Activated CD8-positive, alpha-beta memory T cell treated with anti-CD3 and anti-CD28 coated beads, Interleukin-2, amount 50 U/mL, for 4 hours (primary cell): ENCODE results near the gene POLR3F.
"Not testable (repeated sequence)": the region's sequence is repeated elsewhere in the genome, so short reads cannot be mapped to it uniquely, and the experiment has no call there.

Source experiments
- DNase-seq: peaks from one replicate; pipeline ENCODE4 v3.0.0-alpha.2; 2020

The POLR3F gene, protein sequence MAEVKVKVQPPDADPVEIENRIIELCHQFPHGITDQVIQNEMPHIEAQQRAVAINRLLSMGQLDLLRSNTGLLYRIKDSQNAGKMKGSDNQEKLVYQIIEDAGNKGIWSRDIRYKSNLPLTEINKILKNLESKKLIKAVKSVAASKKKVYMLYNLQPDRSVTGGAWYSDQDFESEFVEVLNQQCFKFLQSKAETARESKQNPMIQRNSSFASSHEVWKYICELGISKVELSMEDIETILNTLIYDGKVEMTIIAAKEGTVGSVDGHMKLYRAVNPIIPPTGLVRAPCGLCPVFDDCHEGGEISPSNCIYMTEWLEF

DNA sequence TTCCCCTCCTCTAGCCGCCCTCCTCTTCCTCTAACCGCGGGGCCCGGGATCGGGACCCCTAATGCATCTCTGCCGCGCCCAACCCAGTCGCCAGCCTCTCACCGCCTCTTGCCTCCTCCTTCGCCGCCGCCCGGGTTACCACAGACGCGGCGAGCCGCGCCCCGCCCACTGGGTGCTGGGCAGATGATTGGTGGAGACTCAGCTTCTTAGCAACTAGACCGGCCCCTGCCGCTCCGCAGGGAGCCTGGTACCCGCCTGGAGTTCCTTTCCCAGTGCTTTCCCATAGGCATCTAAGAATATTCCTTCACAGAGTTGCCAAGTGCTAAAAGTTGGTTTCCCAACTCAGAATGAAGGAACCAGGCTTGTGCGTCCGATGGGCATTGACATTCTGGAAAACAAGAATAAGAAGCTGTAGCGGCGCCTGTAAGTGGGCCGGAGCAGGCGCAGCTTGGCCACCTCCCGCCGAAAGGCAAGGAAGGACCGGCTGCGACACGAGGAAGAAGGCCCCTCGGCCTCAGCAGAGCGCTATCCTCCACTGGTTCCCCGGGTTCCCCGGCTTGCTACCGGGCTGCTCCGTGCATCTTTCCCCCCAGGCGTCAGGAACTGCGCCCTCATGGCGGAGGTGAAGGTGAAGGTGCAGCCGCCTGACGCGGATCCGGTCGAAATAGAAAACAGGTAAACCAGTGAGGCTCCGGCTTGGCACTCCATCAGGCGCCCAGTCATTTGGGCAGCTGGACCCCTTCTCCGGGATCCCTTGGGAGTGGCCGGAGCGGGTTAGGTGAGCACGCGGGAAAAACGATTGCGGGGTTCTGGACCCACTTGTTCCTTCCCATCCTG, at the start of gene POLR3F, which contains the start of gene DZANK1:
TSS of gene POLR3F (plus strand) at position 497 of the 837 bp plus-strand sequence. CDS start at position 614, 117 bp downstream.
TSS of gene DZANK1 (minus strand) at position 137 of the 837 bp plus-strand sequence. CDS start 1,672 bp downstream, outside the sequence.
- DNase-seq: peak; percentile 93

DNA sequence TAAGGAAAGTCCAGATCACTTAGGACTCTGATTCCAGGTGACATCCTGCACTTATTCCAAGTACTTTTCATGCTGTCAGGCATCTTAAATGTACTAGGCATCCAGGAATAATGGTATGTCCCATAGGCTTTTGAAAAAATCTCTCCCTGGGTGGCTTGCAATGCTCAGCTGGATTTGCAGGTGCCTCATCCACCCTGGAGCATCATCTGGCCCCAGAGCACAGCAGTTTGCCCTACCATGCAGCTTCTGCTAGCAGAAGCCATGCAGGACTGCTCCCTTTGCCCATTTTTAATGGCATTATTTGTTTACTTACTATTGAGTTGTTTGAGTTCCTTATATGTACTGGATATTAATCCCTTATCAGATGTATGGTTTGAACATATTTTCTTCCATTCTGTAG, 45.6 kb upstream of the POLR3F start:
- no peak for DNase-seq

DNA sequence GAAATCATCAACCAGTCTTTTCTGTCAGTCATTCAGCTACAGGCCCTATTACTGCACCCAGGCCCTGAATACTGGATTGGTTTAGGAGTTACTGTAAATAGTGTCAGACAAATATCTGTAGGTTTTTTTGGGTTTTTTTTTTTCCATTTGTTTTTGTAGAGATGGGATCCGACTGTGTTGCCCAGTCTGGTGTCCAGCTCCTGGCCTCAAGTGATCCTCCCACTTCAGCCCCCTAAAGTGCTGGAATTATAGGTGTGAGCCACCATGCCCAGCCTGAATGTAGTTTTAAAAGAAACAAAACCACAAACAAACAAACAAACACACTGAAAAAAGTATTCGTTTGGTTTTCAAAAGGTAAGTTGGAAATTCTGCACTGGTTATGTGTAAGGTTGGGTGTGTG, 40.0 kb upstream of the POLR3F start:
- no peak for DNase-seq

DNA sequence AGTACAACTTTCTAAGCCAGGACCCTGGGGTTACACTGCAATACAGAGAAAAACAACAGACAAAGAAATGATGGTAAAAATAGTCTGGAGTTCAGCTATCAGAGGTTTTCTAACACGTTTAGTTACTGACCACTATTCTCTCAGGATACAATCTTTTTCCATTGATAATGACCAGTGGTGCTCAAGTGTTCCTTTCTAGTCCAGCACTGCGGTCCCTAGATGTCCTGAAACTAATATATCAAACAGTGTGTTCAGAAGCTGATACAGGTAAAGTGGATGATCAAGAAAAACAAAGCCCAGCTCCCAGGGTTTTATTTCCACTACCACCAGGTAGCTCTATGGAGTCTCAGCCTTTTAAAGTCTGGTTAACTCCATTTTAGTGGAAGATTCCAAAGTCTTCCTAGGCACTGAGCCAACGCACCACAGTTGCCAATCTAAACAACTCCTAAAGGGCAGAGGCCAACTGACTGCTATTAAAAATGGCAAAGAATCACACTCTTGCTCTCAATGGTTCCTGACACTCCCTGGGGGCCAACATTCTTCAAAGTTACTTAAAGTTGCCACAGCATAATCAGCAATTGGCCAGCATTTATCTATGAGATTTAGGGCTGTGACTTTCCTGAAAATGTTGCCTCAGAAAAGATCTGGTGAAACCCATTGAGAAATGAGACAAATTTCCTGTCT, 38.6 kb upstream of the POLR3F start:
- no peak for DNase-seq

DNA sequence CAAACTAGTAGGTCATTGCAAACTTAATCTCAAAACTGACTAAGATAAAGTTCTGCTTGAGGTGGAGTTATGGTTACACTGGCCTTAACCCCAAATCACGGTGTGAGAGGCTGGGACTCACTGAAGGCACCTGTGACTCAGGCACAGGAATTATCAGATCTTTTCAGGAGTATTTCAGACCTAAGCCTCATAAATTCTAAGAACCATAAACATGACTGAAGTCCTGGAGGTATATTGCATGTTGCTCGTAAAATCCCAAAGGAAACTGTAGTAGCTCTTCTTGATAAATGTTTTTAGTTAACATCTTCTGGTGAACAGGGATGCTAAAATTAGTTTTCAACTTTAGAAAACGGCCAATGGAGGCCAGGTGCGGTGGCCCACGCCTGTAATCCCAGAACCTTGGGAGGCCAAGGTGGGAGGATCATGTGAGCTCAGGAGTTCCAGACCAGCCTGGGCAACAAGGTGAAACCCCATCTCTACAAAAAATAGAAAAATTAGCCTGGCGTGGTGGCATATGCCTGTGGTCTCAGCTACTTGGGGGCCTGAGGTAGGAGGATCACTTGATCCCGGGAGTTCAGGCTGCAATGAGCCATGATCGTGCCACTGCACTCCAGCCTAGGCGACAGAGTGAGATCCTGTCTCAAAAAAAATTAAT, 36.9 kb upstream of the POLR3F start:
- DNase-seq: no peak

DNA sequence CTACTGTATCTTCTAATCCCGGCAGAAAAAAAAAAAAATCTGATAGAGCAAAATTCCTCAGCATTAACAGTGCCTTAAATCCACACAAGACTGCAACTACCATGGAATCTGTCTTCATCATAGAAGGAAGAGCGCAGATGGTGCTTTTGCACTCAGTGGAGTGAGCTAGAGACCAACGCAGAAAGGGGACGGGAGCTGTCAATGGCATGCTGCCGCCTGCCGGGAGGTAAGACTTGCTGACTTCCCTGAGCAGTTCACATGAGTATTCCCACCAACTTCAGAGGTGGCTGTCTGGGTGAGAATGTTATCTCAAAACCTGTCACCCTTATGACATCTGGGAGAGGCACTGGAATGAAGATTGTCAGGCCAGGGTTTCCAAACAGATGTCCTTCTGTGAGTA, 36.0 kb upstream of the POLR3F start:
- DNase-seq: no peak

DNA sequence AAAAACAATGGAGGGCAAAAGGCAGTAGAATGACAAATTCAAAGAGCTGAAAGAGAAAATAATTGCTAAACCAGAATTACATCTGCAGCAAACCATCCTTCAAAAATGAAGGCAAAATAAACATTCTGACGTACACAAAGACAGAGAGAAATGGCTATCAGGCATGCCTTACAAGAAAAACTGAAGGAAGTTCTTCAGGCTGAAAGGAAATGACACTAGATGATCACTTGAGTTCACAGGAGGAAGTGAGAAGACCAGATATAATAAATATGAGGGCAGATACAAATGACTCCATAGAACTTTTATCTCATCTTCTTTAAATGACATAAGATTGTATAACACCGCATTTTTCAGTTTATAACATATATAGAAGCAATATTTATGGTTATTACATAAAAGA, 30.3 kb upstream of the POLR3F start:
- DNase-seq: no peak

DNA sequence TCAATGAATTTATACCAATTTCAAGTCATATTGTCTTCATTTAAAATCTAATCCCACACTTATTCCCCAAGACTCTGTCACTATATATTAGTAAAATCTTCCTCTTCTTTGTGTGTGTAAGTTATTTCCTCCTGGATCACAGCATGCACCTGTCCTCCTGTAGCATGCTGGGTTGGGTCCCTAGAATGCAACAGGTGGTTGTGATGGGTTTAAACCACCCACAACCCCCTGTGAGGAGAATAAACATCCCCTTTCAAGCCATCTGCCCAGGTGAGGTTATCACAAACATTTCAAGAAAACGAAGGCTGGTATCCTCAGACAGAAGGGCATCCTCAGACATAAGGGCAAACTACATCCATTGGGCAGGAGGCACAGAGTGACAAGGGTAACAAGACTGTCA, 26.8 kb upstream of the POLR3F start:
- no peak for DNase-seq

DNA sequence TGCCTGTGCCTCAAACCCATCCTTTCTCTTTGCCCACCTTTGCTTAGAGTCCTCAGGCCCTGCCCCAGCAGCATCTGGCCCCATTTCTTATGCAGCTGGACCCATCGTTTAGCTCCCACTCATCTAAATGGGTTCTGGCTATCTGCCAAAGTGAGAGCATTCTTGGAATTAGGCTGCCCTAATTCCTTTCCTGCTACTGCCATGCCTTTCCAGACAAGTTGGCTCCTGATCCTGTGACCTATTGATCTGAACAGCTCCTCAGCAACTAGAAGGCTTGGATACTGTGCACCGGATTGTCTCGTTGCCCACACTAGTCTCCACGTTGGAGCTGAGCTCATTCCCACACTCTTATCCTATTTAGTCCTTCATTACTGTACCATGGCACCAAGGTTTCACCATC, 23.3 kb upstream of the POLR3F start:
- DNase-seq: no peak

DNA sequence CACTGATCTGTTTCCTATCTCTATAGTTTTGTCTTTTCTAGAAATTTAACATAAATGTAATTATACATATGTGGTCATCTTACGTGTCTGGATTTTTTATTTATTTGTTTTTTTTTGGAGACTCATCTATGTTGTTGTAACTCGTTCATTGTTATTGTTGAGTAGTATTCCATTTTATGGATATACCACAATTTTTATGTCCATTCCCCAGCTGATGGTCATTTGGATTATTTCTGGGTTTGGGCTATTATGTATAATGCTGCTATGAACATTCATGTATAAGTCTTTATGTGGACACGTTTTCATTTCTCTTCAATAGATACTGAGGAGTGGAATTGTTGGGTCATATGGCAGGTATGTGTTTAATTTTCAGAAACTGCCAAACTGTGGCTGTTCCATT, 10.6 kb upstream of the POLR3F start:
- no peak for DNase-seq

DNA sequence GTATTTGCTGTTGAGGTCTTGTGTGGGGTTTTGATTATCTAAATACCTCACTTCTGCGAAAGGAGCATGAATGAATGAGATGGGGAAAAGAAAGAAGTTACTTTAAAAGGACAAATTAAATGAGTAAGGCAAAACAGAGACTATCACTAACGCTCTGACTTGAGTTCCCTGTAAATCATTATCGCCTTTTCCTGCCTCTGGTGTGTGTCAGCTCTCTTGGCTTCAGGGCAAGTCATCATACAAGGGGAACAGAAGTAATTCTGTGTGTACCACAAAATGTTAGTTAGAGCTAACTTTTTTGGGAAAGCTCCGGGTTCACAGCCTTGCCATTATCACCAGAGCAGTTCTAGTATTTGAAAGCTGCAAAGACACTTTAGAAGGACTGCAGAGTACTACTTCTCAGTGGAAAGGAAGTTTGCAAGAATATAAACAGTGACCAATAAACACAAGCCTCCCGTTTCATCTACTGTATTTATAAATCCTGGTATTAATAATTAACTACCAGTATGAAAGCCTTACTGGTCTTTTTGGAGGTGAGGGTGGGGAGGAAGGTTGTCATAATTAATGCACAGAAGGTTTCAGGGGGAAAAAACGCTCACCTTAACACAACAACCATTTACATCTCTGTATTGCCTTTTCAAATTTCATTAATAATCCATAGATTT, 1.5 kb upstream of the POLR3F start:
- no peak for DNase-seq

DNA sequence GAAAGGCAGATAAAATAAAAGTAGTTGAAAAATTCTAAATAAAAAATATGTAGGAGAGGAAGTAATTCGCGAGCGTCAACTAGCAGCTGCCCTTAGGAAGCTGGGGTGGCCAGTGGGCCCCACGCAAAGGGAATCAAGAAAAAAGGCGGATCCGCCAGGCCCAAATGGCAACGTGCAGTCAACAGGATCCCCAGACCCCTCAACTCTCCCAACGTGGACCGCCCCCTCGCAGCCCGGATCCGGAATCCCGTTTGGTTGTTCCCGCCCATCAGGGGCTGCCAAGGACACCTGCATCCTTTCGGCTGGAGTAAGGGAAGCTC, 656 bp upstream of the POLR3F start:
- DNase-seq: no peak

DNA sequence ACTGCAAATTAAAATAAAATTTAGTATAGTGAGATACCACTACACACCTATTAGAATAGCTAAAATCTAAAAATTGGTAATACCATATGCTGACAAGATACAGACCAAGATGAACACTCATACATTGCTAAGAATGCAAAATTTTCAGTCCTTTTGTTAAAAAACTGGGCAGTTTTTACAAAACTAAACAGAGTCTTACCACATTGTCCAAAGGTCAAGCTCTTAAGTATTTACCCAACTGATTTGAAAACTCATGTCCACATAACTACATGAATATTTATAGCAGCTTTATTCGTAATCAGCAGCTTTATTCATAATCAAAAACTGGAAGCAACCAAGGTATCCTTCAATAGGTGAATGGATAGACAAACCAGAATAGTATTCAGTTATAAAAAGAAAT, 10.0 kb downstream of the POLR3F start:
- DNase-seq: no peak

DNA sequence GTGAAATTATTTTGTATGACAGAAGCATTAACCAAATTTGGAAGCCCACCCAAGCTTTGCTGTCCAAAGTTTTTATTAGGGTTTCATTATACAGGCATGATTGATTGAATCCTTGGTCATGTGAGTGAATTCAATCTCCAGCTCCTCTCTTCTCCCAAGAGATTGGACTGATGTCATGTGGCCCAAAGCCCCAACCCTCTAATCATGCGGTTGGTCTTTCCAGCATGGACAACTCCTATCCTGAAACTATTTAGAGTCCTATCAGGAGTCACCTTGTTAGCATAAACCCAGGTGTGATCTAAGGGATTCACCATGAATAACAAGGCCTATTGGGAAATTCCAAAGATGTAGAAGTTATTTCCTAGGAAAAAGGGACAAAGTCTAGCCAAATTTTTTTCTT, 10.6 kb downstream of the POLR3F start:
- DNase-seq: no peak

DNA sequence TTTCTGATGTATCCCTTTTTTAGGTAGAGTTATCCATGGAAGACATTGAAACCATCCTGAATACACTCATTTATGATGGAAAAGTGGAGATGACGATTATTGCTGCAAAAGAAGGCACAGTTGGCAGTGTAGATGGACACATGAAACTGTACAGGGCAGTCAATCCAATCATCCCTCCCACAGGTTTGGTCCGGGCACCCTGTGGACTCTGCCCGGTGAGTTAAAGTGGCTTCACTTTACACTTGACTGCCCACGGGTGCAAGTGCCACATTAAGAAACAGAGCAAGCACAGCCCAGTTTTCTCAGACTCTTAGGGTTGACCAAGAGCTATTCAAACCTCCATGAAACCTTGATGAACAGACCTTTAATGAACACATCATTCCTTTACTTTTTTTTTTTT, 14.4 kb downstream of the POLR3F start:
- DNase-seq: no peak

DNA sequence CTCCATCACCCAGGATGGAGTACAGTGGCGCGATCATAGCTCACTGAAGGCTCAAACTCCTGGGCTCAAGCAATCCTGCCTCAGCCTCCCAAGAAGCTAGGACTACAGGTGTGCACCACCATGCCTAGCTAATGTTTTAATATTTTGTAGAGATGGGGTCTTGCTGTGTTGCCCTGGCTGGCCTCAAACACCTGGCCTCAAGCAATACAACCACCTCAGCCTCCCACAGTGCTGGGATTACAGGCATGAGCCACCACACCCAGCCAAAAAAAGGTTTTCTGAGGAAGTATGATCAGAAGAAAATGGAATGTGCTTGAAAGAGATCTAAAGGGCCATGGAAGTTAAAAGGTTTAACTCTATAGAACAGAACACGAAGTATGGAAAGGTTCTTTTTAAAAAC, 21.1 kb downstream of the POLR3F start:
- no peak for DNase-seq

DNA sequence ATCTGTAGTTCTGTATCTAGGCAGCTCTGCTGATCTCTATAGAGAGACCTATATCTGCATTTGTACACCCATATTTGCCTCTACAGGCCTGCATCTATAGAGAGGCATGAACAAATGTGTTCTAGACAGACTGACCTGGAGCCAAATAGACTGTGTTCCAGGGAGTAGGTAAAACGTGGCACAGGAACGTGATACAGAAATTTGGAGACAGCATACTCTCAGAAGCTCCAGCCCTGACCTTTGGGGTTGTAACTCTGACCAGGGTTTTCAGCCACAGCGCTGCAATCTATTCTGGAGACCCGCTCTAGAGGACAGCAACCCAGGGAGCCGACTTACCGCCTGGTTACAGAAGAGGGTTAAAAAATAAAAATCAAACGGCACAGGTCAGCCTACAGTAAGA, 28.9 kb downstream of the POLR3F start:
- no peak for DNase-seq

DNA sequence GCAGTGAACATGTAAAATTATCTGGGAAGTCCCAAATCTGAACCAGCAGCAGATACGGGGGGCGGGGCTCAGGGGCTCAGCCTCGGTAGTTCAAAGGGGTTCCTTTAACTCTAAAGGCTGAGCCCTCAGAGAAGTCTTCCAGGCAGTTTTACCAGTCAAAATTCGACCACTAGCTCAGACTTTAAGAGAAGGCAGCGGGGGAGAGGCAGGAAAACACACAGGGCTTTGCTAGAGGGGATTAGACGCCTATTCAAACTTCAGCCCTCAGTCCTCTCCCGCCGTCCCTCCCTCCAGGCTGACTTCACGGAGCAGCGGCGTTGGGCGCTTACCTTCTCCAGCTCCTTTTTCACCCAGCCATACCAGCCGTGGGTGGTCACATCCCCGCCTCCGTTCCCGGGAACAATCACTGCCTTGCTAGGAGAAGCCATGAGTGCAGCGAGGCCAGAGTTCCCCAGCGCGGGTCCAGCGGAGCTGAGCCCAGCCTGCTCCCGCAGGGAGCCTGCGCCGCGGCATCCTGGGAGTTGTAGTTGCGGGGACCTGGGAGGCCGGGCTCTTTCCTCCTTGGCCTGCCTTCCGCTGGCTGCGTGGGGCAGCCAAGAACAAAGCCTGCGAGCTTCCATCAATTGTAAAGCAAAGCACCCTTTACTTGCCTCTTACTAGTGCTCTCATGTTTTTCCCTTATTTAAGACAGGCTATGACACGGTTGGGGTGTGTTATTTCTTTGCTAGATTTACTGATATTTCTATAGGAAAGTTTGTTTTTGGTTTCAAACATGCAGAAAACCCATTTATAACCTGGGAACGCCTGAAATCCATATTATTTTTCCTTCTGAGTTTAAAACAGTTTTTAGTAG, 29.8 kb downstream of the POLR3F start, which contains the start of gene RBBP9:
TSS of gene RBBP9 (minus strand) at position 486 of the 853 bp plus-strand sequence. CDS start at position 428, 58 bp downstream.
- DNase-seq: peak; percentile 77

DNA sequence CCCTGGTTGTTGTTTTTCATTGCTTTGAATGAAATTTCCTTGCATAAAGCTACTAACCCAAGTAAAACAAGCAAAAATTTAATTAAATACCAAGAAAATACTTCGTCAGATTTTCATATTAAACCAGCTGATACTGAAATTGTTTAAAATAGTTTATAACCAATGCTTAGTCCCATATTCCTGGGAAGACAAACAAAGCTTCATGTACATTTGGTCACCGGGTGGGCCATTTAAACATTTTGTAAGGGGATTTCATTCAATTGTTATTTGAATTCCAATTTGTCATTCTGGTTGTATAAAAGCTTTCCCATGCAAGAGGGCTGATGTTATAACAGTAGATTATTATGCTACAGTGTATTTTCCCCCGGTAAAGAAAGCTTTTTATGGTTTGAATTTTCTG, 30.4 kb downstream of the POLR3F start:
- DNase-seq: no peak

DNA sequence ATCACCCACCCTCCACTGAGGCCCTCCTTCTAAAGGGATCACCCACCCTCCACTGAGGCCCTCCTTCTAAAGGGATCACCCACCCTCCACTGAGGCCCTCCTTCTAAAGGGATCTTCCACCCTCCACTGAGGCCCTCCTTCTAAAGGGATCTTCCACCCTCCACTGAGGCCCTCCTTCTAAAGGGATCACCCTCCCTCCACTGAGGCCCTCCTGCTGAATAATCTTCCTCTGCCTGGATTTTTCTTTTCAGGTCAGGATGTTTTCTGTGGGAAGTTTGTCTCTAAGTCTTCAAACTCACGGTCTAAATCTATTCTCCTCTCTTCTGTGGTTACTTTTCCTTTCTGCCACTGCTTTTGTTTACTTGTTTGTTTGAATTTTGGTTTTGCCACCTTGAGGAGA, 34.5 kb downstream of the POLR3F start:
- DNase-seq: not testable (repeated sequence)

DNA sequence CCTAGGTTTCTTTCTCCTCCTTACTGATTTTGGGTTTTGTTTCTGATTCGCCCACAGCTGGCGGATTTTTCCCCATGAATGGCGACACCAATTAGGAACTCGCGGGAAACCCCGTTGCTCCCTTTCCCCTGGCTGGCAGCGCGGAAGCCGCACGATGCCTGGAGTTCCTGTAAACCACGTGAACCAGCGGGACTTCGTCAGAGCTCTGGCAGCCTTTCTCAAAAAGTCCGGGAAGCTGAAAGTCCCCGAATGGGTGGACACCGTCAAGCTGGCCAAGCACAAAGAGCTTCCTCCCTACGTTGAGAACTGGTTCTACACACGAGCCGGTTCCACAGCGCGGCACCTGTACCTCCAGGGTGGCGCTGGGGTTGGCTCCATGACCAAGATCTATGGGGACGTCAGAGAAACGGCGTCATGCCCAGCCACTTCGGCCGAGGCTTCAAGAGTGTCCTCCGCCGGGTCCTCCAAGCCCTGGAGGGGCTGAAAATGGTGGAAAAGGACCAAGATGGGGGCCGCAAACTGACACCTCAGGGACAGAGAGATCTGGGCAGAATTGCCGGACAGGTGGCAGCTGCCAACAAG, 37.4 kb downstream of the POLR3F start:
- no peak for DNase-seq
